Keratinocyte (primary cell): ENCODE data around the gene SYCE3. TPM values are rescaled to one million over a fixed set of nuclear protein-coding genes. Genes with fewer than 3 reads are reported as not detected.

ENCODE experiments used
- DNase-seq: peaks from one replicate; pipeline ENCODE4 v3.0.0-alpha.2; 2011; ENCODE audit warnings: low read depth, missing footprints, low spot score
- FAIRE-seq: peaks from 2 replicates; lab custom pipeline; 2011; peaks lifted over from hg19 to GRCh38; lab: Jason Lieb, UNC
- H2AFZ ChIP-seq: 2 replicates; pipeline ENCODE4 v1.6.0; 2012; ENCODE audit warnings: low read length, control low read depth, inconsistent platforms; ENCODE audit not compliant: control insufficient read depth
- H3K27ac ChIP-seq: 2 replicates; pipeline ENCODE4 v1.5.1; 2011; ENCODE audit warnings: low read length; ENCODE audit not compliant: control insufficient read depth, insufficient read depth
- H3K27me3 ChIP-seq: 3 replicates; pipeline ENCODE4 v1.6.0; 2011; ENCODE audit warnings: low read length; ENCODE audit not compliant: control insufficient read depth, insufficient read depth; ENCODE audit errors: extremely low read depth
- H3K36me3 ChIP-seq, 2 experiments: 2 replicates in 1 of 2; 3 replicates in 1 of 2; pipeline ENCODE4 v1.5.1; 2011; ENCODE audit warnings: low read length in 2 of 2, mild to moderate bottlenecking in 1 of 2; ENCODE audit not compliant: control insufficient read depth in 2 of 2, insufficient read depth in 2 of 2; ENCODE audit errors: extremely low read depth in 1 of 2
- H3K4me1 ChIP-seq: 3 replicates; pipeline ENCODE4 v1.5.1; 2011; ENCODE audit warnings: low read length; ENCODE audit not compliant: control insufficient read depth, insufficient read depth; ENCODE audit errors: extremely low read depth
- H3K4me2 ChIP-seq: 3 replicates; pipeline ENCODE4 v1.6.0; 2011; ENCODE audit warnings: low read depth, low read length; ENCODE audit not compliant: control insufficient read depth, insufficient read depth; ENCODE audit errors: extremely low read depth
- H3K4me3 ChIP-seq, 3 experiments: fragments of 200-600 bp in 1 of 3; sonication (generic) in 1 of 3; 2 replicates in 2 of 3; 3 replicates in 1 of 3; pipeline ENCODE4 v1.5.1; 2011 to 2016; ENCODE audit warnings: low read length in 3 of 3, mild to moderate bottlenecking in 3 of 3, control low read depth in 2 of 3, inconsistent platforms in 1 of 3, low read depth in 1 of 3, mixed read lengths in 1 of 3, mixed run types in 1 of 3, moderate library complexity in 1 of 3; ENCODE audit not compliant: control insufficient read depth in 2 of 3, insufficient read depth in 2 of 3; ENCODE audit errors: extremely low read depth in 1 of 3
- H3K79me2 ChIP-seq: 2 replicates; pipeline ENCODE4 v1.6.0; 2012; ENCODE audit warnings: low read length; ENCODE audit not compliant: control insufficient read depth, insufficient read depth
- H3K9ac ChIP-seq: 3 replicates; pipeline ENCODE4 v1.6.0; 2011; ENCODE audit warnings: low read length; ENCODE audit not compliant: control insufficient read depth, insufficient read depth; ENCODE audit errors: extremely low read depth
- H3K9me1 ChIP-seq: 3 replicates; pipeline ENCODE4 v1.6.0; 2011; ENCODE audit warnings: low read length; ENCODE audit not compliant: control insufficient read depth, insufficient read depth; ENCODE audit errors: extremely low read depth
- H3K9me3 ChIP-seq: 2 replicates; pipeline ENCODE4 v1.5.1; 2012; ENCODE audit warnings: low read depth, low read length; ENCODE audit not compliant: control insufficient read depth
- H4K20me1 ChIP-seq: 3 replicates; pipeline ENCODE4 v1.6.0; 2011; ENCODE audit warnings: low read length; ENCODE audit not compliant: control insufficient read depth, insufficient read depth; ENCODE audit errors: extremely low read depth
- CTCF ChIP-seq, 3 experiments: IDR thresholded peaks in 1 of 3; conservative IDR thresholded peaks in 1 of 3; optimal IDR thresholded peaks in 1 of 3; 2 replicates in 2 of 3; 3 replicates in 1 of 3; pipeline versions ENCODE3 to v1.5.1; 2011; ENCODE audit warnings: low read length in 3 of 3, mild to moderate bottlenecking in 3 of 3, moderate library complexity in 2 of 3, control low read depth in 1 of 3, inconsistent platforms in 1 of 3; ENCODE audit not compliant: insufficient read depth in 2 of 3; ENCODE audit errors: extremely low read depth in 1 of 3
- EZH2 ChIP-seq: IDR thresholded peaks from one replicate; pipeline ENCODE4 v1.6.1; 2012; ENCODE audit warnings: inconsistent platforms, mild to moderate bottlenecking, low read length, moderate library complexity
- dilution Hi-C: fragments of 300-500 bp; cut with MboI; formaldehyde crosslinking; loops from one replicate; pipeline ENCODE4 v1.7.0; 2020; ENCODE audit warnings: low sequenced_read_pairs; ENCODE audit not compliant: extremely low pct_ligation_motif_present
- polyA plus RNA-seq, 5 experiments: library from polyadenylated mRNA; depleted of rRNA in 3 of 5; stranded (reverse) in 3 of 5; stranded (forward) in 1 of 5; unstranded in 1 of 5; fragments of >200 nt; gene quantifications; 1 replicate in 1 of 5; 2 replicates in 3 of 5; 3 replicates in 1 of 5; pipeline versions ENCODE4 v1.2.1 to v1.2.3, GENCODE V29; 2011 to 2012; ENCODE audit warnings: missing spikeins in 2 of 5, low read depth in 1 of 5, low replicate concordance in 1 of 5

Gene SYCE3
- polyA plus RNA-seq, 1 donor (not counting 4 experiments of a cell fraction or from before 2014, with no cell fraction given) = 0.17 TPM

GRCh38 chr22:50604256-50605001, 41.7 kb upstream of the SYCE3 start:
- TF ChIP-seq EZH2 = no peak
- TF ChIP-seq CTCF (optimal IDR thresholded peaks at IDR 0.05 in 1 of 3, IDR thresholded peaks at IDR 0.05 in 1 of 3, conservative IDR thresholded peaks at IDR 0.05 in 1 of 3; ENCODE audit: extremely low read depth in 1 of 3, insufficient read depth in 2 of 3, low read length in 3 of 3) = no peak
- FAIRE-seq = no peak

GRCh38 chr22:50603511-50604255, 41.0 kb upstream of the SYCE3 start:
- dilution Hi-C loops = no loop called here

More at GRCh38 chr22:50604256-50605001, 41.7 kb upstream of the SYCE3 start:
- no peak for DNase-seq
- Histone ChIP-seq H3K9me1 (no peaks in the 10 kb centered on the region), H3K27me3 (peaks cover 56% of the 10 kb centered on the region), H4K20me1 (no peaks in the 10 kb centered on the region), H3K4me3 (no peak overlapping the region), H3K4me2 (no peak overlapping the region), H3K36me3 (no peaks in the 10 kb centered on the region), H3K9ac (no peak overlapping the region), H3K27ac (no peak overlapping the region), H3K79me2 (no peaks in the 10 kb centered on the region), H3K9me3 (no peaks in the 10 kb centered on the region), H3K4me1 (no peaks in the 10 kb centered on the region), H2AFZ (no peak overlapping the region)
- dilution Hi-C loops = no loop called here

More at GRCh38 chr22:50603511-50604255, 41.0 kb upstream of the SYCE3 start:
- Histone ChIP-seq H3K9ac (no peak overlapping the region), H3K9me1 (no peaks in the 10 kb centered on the region), H4K20me1 (no peaks in the 10 kb centered on the region), H3K27me3 (peaks cover 59% of the 10 kb centered on the region), H2AFZ (no peak overlapping the region), H3K79me2 (no peaks in the 10 kb centered on the region), H3K9me3 (no peaks in the 10 kb centered on the region), H3K4me3 (no peak overlapping the region), H3K36me3 (no peaks in the 10 kb centered on the region), H3K27ac (no peak overlapping the region), H3K4me2 (no peak overlapping the region), H3K4me1 (no peaks in the 10 kb centered on the region)
- DNase-seq (no peak), FAIRE-seq (no peak)
- TF ChIP-seq CTCF (optimal IDR thresholded peaks at IDR 0.05 in 1 of 3, IDR thresholded peaks at IDR 0.05 in 1 of 3, conservative IDR thresholded peaks at IDR 0.05 in 1 of 3; ENCODE audit: extremely low read depth in 1 of 3, insufficient read depth in 2 of 3, low read length in 3 of 3) = no peak
- no peak for TF ChIP-seq EZH2
